HEK293 (cell line): Measurements from ENCODE around the gene CCDC74A.
"Not testable (repeated sequence)": the region's sequence is repeated elsewhere in the genome, so short reads cannot be mapped to it uniquely, and the experiment has no call there.

ENCODE experiments used
- MZF1 ChIP-seq: fragments of 450-650 bp; formaldehyde crosslinking; IDR thresholded peaks from 2 replicates; pipeline ENCODE4 v1.5.1; 2017; ENCODE audit warnings: missing biosample characterization, missing genetic modification characterization, borderline replicate concordance
- PATZ1 ChIP-seq: fragments of 450-650 bp; formaldehyde crosslinking; IDR thresholded peaks from 2 replicates; pipeline ENCODE4 v1.5.1; 2016; ENCODE audit warnings: missing biosample characterization, missing genetic modification characterization
- PBX3 ChIP-seq: sonication (generic); formaldehyde crosslinking; IDR thresholded peaks from 2 replicates; pipeline ENCODE4 v1.8.1; 2022; ENCODE audit warnings: mild to moderate bottlenecking, moderate library complexity, missing genetic modification reagents
- YY1 ChIP-seq: fragments of 450-650 bp; formaldehyde crosslinking; IDR thresholded peaks from 2 replicates; pipeline ENCODE4 v1.5.1; 2018; ENCODE audit warnings: missing biosample characterization, missing genetic modification characterization
- ZBTB11 ChIP-seq: fragments of 450-650 bp; formaldehyde crosslinking; conservative IDR thresholded peaks from 2 replicates; pipeline ENCODE4 v1.5.1; 2016; ENCODE audit warnings: low read depth, missing biosample characterization, missing genetic modification characterization
- ZNF121 ChIP-seq: fragments of 450-650 bp; formaldehyde crosslinking; IDR thresholded peaks from 2 replicates; pipeline ENCODE4 v1.5.1; 2016; ENCODE audit warnings: missing biosample characterization, missing genetic modification characterization
- ZNF19 ChIP-seq: fragments of 450-650 bp; formaldehyde crosslinking; IDR thresholded peaks from 2 replicates; pipeline ENCODE4; 2016; ENCODE audit warnings: missing biosample characterization, missing genetic modification characterization, low read depth
- ZNF274 ChIP-seq, 2 experiments: fragments of 200-500 bp in 1 of 2; fragments of 450-650 bp in 1 of 2; sonication (Bioruptor generic) in 1 of 2; formaldehyde crosslinking in 1 of 2; IDR thresholded peaks; 2 replicates each; pipeline versions ENCODE4 v1.5.1 to v1.6.1; 2014 to 2016; ENCODE audit warnings: borderline replicate concordance in 1 of 2, inconsistent platforms in 1 of 2, low read length in 1 of 2, missing biosample characterization in 1 of 2, missing genetic modification characterization in 1 of 2
- ZNF423 ChIP-seq: fragments of 450-650 bp; formaldehyde crosslinking; IDR thresholded peaks from 2 replicates; pipeline ENCODE4 v1.5.1; 2016; ENCODE audit warnings: missing biosample characterization, missing genetic modification characterization
- ZNF510 ChIP-seq: fragments of 450-650 bp; formaldehyde crosslinking; IDR thresholded peaks from 2 replicates; pipeline ENCODE4 v1.5.1; 2018; ENCODE audit warnings: mild to moderate bottlenecking, missing genetic modification characterization, missing biosample characterization; ENCODE audit not compliant: insufficient replicate concordance
- ZNF639 ChIP-seq: fragments of 450-650 bp; formaldehyde crosslinking; IDR thresholded peaks from 2 replicates; pipeline ENCODE4 v1.5.1; 2016; ENCODE audit warnings: missing biosample characterization, missing genetic modification characterization
- ZNF677 ChIP-seq: fragments of 450-650 bp; IDR thresholded peaks from 2 replicates; pipeline ENCODE4 v1.5.0; 2018; ENCODE audit warnings: missing biosample characterization, mild to moderate bottlenecking, missing genetic modification characterization, moderate library complexity
- TF ChIP-seq, protein P1 (sequence below): fragments of 450-650 bp; formaldehyde crosslinking; IDR thresholded peaks from 2 replicates; pipeline ENCODE4 v1.5.1; 2016; ENCODE audit warnings: missing biosample characterization, missing genetic modification characterization
- TF ChIP-seq, protein P2 (sequence below): fragments of 450-650 bp; formaldehyde crosslinking; optimal IDR thresholded peaks from 2 replicates; pipeline ENCODE3; 2016; ENCODE audit warnings: missing biosample characterization, mild to moderate bottlenecking, missing genetic modification characterization

GRCh38 chr2:131525256-131525655, 2.4 kb upstream of the CCDC74A start:
- TF ChIP-seq ZNF677 (tag by site-specific recombination); ZNF510 (tag by site-specific recombination); ZNF639 (tag by site-specific recombination); YY1 (tag by site-specific recombination); ZNF19 (tag by site-specific recombination); MZF1 (tag by site-specific recombination); ZNF423; ZNF121; PBX3 (CRISPR knock-in tag); PATZ1 (tag by site-specific recombination); ZNF274 (IDR thresholded peaks at IDR 0.05; ENCODE audit: low read length); ZNF274 (tag by site-specific recombination; IDR thresholded peaks at IDR 0.05; ENCODE audit: borderline replicate concordance); ZBTB11 (tag by site-specific recombination): not testable (repeated sequence)
- TF ChIP-seq, protein P1, sequence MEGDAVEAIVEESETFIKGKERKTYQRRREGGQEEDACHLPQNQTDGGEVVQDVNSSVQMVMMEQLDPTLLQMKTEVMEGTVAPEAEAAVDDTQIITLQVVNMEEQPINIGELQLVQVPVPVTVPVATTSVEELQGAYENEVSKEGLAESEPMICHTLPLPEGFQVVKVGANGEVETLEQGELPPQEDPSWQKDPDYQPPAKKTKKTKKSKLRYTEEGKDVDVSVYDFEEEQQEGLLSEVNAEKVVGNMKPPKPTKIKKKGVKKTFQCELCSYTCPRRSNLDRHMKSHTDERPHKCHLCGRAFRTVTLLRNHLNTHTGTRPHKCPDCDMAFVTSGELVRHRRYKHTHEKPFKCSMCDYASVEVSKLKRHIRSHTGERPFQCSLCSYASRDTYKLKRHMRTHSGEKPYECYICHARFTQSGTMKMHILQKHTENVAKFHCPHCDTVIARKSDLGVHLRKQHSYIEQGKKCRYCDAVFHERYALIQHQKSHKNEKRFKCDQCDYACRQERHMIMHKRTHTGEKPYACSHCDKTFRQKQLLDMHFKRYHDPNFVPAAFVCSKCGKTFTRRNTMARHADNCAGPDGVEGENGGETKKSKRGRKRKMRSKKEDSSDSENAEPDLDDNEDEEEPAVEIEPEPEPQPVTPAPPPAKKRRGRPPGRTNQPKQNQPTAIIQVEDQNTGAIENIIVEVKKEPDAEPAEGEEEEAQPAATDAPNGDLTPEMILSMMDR (tag by site-specific recombination): not testable (repeated sequence)
- TF ChIP-seq, protein P2, sequence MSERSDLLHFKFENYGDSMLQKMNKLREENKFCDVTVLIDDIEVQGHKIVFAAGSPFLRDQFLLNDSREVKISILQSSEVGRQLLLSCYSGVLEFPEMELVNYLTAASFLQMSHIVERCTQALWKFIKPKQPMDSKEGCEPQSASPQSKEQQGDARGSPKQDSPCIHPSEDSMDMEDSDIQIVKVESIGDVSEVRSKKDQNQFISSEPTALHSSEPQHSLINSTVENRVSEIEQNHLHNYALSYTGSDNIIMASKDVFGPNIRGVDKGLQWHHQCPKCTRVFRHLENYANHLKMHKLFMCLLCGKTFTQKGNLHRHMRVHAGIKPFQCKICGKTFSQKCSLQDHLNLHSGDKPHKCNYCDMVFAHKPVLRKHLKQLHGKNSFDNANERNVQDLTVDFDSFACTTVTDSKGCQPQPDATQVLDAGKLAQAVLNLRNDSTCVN (tag by site-specific recombination): not testable (repeated sequence)
